Suprapubic skin (tissue), 4 donors: ENCODE data around the gene RYR3. TPM values are rescaled to one million over a fixed set of nuclear protein-coding genes. Genes with fewer than 3 reads are reported as not detected.

Experiments used
- DNase-seq, 2 donors: peaks; one replicate each; pipeline ENCODE4 v3.0.0-alpha.2; 2019; ENCODE audit warnings: low spot score in 2 of 2
- H3K27ac ChIP-seq: fragments of 200-600 bp; sonication (generic); one replicate; pipeline ENCODE4 v1.5.1; 2019
- H3K27me3 ChIP-seq: fragments of 200-600 bp; sonication (generic); one replicate; pipeline ENCODE4 v1.5.1; 2019
- H3K36me3 ChIP-seq: fragments of 200-600 bp; sonication (generic); one replicate; pipeline ENCODE4 v1.5.1; 2019
- H3K4me1 ChIP-seq: fragments of 200-600 bp; sonication (generic); one replicate; pipeline ENCODE4 v1.5.1; 2019
- H3K4me3 ChIP-seq: fragments of 200-600 bp; sonication (generic); one replicate; pipeline ENCODE4 v1.5.1; 2019; ENCODE audit warnings: mild to moderate bottlenecking
- H3K9me3 ChIP-seq: fragments of 200-600 bp; sonication (generic); one replicate; pipeline ENCODE4 v1.5.1; 2019
- EP300 ChIP-seq: sonication (generic); formaldehyde crosslinking; IDR thresholded peaks from one replicate; pipeline ENCODE4 v1.6.1; 2017; ENCODE audit warnings: antibody characterized with exemption
- POLR2A ChIP-seq, 2 donors: fragments of 450-650 bp; IDR thresholded peaks; one replicate each; pipeline ENCODE4 v1.6.1; 2017; ENCODE audit warnings: antibody characterized with exemption in 2 of 2, mild to moderate bottlenecking in 2 of 2, moderate library complexity in 2 of 2
- POLR2AphosphoS5 ChIP-seq, 3 donors: sonication (generic); formaldehyde crosslinking; IDR thresholded peaks; one replicate each; pipeline ENCODE4 v1.6.1; 2017; ENCODE audit warnings: antibody characterized with exemption in 3 of 3
- WGBS: methylation state at CpG from one replicate; pipeline ENCODE4 v1.1.5; 2018; 5-methylcytosine and 5-hydroxymethylcytosine counted together
- total RNA-seq, 4 donors: library from RNA; depleted of rRNA; stranded (reverse); fragments of >200 nt; gene quantifications; one replicate each; pipeline ENCODE4 v1.1.0, GENCODE V29; 2016
- TF ChIP-seq, protein P1 (sequence below), 2 donors: fragments of 200-600 bp in 1 of 2; fragments of 450-650 bp in 1 of 2; sonication (generic) in 1 of 2; IDR thresholded peaks; one replicate each; pipeline ENCODE4 v1.5.1; 2016 to 2019; ENCODE audit warnings: antibody characterized with exemption in 2 of 2, mild to moderate bottlenecking in 1 of 2, moderate library complexity in 1 of 2

Gene RYR3
- total RNA-seq, 4 donors from 2014 or later, result 0.38 to 2.0 (median 0.80) TPM

DNA sequence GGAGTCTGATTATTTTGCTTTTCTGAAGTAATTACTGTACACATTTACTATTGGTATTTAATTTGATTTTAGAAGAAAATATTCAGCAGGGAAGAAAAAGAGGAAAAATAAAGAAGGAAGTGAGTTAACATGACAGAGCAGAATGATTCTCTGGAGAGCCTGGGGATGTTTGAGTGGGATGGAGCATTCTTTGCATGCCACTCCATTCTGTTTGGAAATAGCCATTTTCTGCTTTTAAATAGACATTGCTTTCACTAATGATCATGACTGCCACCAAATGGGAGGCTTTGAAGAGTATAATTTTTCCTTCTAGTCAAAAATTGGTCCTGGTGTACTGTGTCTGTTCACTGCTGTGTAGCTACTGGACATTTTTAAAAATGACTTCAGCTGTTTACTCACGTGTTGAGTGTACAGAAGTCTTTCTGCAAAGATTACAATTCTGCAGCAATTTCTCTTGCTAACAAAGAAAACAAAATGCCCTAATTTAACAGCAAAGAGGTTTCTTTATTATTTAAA, 196.1 kb downstream of the RYR3 start:
- Histone ChIP-seq H3K9me3 (no peaks in the 10 kb centered on the region), H3K36me3 (no peaks in the 10 kb centered on the region), H3K27ac (no peak overlapping the region), H3K4me3 (no peak overlapping the region), H3K27me3 (no peaks in the 10 kb centered on the region), H3K4me1 (no peaks in the 10 kb centered on the region)
- TF ChIP-seq, protein P1, sequence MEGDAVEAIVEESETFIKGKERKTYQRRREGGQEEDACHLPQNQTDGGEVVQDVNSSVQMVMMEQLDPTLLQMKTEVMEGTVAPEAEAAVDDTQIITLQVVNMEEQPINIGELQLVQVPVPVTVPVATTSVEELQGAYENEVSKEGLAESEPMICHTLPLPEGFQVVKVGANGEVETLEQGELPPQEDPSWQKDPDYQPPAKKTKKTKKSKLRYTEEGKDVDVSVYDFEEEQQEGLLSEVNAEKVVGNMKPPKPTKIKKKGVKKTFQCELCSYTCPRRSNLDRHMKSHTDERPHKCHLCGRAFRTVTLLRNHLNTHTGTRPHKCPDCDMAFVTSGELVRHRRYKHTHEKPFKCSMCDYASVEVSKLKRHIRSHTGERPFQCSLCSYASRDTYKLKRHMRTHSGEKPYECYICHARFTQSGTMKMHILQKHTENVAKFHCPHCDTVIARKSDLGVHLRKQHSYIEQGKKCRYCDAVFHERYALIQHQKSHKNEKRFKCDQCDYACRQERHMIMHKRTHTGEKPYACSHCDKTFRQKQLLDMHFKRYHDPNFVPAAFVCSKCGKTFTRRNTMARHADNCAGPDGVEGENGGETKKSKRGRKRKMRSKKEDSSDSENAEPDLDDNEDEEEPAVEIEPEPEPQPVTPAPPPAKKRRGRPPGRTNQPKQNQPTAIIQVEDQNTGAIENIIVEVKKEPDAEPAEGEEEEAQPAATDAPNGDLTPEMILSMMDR (IDR thresholded peaks at IDR 0.05), result no peak
- DNase-seq, result no peak
- WGBS, result 44% methylated on average over 1 of the region's 1 CpG

DNA sequence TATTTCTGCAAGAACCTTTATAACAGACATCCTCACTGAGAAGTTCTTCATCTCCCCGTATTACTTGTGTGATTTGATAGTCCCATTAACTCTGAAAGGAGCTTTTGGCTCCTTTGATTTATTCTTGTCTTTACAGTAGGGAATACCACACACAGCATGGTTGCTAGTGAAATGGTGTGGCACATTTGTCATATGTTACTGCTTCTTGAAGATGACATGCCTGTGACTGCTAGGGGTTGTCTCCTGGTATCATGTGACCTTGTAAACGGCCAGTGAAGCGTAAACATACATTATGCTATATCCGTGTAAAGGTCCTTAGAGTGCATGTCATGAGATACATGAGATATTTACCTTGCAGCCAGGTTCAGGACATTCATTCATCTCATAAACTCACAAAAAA, 197.9 kb downstream of the RYR3 start:
- WGBS, result 83% methylated on average over 4 of the region's 4 CpGs
- Histone ChIP-seq H3K27ac (no peak overlapping the region), H3K9me3 (no peaks in the 10 kb centered on the region), H3K4me1 (no peaks in the 10 kb centered on the region), H3K36me3 (no peaks in the 10 kb centered on the region), H3K4me3 (no peak overlapping the region), H3K27me3 (no peaks in the 10 kb centered on the region)
- no peak for TF ChIP-seq EP300
- TF ChIP-seq POLR2A (IDR thresholded peaks at IDR 0.05), result no peak
- TF ChIP-seq, protein P1 (IDR thresholded peaks at IDR 0.05), result no peak
- TF ChIP-seq POLR2AphosphoS5 (IDR thresholded peaks at IDR 0.05), result no peak
- DNase-seq, result no peak

DNA sequence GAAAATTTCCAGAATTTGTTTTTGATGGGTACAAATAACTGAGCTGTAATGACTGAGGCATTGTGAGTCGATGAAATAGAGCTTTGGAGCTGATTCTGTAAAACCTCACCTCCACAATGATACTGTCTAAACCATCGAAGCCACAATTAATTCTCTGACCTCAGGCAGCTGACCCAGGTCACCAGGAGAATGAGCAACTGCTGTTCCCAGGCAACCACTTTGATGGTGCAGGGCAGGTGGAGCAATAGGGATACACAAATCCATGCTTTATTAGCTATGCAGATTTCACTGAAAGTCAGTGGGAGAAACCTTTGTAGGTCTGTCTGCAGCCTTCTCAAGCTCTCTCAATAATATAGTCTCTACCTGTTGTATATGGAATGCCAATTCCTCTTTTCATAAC, 204.4 kb downstream of the RYR3 start:
- DNase-seq, result no peak
- no peaks in the 10 kb centered on the region for H3K4me1 ChIP-seq
- no peaks in the 10 kb centered on the region for H3K27me3 ChIP-seq
- no peak overlapping the region for H3K4me3 ChIP-seq
- no peaks in the 10 kb centered on the region for H3K36me3 ChIP-seq
- no peak overlapping the region for H3K27ac ChIP-seq
- no peaks in the 10 kb centered on the region for H3K9me3 ChIP-seq
- TF ChIP-seq EP300 (no peak), POLR2AphosphoS5 (IDR thresholded peaks at IDR 0.05) (no peak), POLR2A (IDR thresholded peaks at IDR 0.05) (no peak)
- TF ChIP-seq, protein P1 (IDR thresholded peaks at IDR 0.05), result no peak
- 62% methylated on average over 2 of the region's 2 CpGs for WGBS

DNA sequence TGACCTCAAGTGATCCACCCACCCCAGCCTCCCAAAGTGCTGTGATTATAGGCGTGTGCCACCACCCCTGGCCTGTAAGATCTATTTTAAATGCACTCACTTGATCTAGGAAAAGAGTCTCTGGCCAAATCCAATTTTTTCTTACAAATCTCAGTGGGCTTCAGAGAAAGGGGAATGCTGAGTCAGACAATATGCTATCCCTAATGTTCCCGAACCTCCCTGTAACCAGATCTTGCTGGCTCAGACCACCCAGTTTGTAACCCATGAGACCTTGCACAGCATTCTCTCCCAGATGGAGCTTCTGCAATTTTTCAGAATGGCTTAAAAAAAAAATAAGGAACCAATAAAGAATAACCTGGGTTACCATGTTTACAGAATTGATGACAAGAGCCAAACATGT, 205.8 kb downstream of the RYR3 start:
- TF ChIP-seq, protein P1 (IDR thresholded peaks at IDR 0.05), result no peak
- H3K9me3 ChIP-seq, result no peaks in the 10 kb centered on the region
- 69% methylated on average over 2 of the region's 2 CpGs for WGBS
- no peak for DNase-seq
- no peaks in the 10 kb centered on the region for H3K27me3 ChIP-seq
- no peak overlapping the region for H3K4me3 ChIP-seq
- H3K27ac ChIP-seq, result no peak overlapping the region
- no peaks in the 10 kb centered on the region for H3K36me3 ChIP-seq
- no peaks in the 10 kb centered on the region for H3K4me1 ChIP-seq

- Histone ChIP-seq H3K27ac (no peak overlapping the region), H3K27me3 (no peaks in the 10 kb centered on the region), H3K9me3 (no peaks in the 10 kb centered on the region), H3K4me3 (no peak overlapping the region), H3K4me1 (no peaks in the 10 kb centered on the region), H3K36me3 (no peaks in the 10 kb centered on the region)
- WGBS, result 64% methylated on average over 2 of the region's 2 CpGs
- no peak for TF ChIP-seq EP300
- TF ChIP-seq, protein P1 (IDR thresholded peaks at IDR 0.05), result no peak
- no peak for TF ChIP-seq POLR2AphosphoS5 (IDR thresholded peaks at IDR 0.05)
- TF ChIP-seq POLR2A (IDR thresholded peaks at IDR 0.05), result no peak
- DNase-seq, result no peak
Measured at GRCh38 chr15:33517944-33518343, 207.2 kb downstream of the RYR3 start.
